Natural killer cell (primary cell): ENCODE results near the gene BPIFB1. TPM values are rescaled to one million over a fixed set of nuclear protein-coding genes. Genes with fewer than 3 reads are reported as not detected.

Experiments
- ATAC-seq, 3 donors: fragments of 150-1000 bp in 2 of 3; fragments of 200-7000 bp in 1 of 3; cut with Tn5 transposase; 1 replicate in 1 of 3; 2 replicates in 2 of 3; pipeline ENCODE4 v1.10.0; 2021; ENCODE audit warnings: mild to moderate bottlenecking in 2 of 3, moderate library complexity in 2 of 3
- DNase-seq, 2 donors: peaks; one replicate each; pipeline versions ENCODE4 v3.0.0 to v3.0.0-alpha.2; 2013 to 2021; ENCODE audit warnings: mixed read lengths in 1 of 2
- H3K27ac ChIP-seq: one replicate; pipeline ENCODE4 v1.5.1; 2013; ENCODE audit warnings: mild to moderate bottlenecking, low read length
- H3K27me3 ChIP-seq: one replicate; pipeline ENCODE4 v1.6.1; 2013; ENCODE audit warnings: low read length; ENCODE audit not compliant: control insufficient read depth, insufficient read depth
- H3K36me3 ChIP-seq: one replicate; pipeline ENCODE4 v1.6.1; 2013; ENCODE audit warnings: low read length; ENCODE audit not compliant: control insufficient read depth, insufficient read depth
- H3K4me1 ChIP-seq: one replicate; pipeline ENCODE4 v1.6.1; 2013; ENCODE audit warnings: low read length; ENCODE audit not compliant: control insufficient read depth, insufficient read depth
- H3K4me3 ChIP-seq: one replicate; pipeline ENCODE4 v1.5.1; 2013; ENCODE audit warnings: low read length
- H3K9me3 ChIP-seq: one replicate; pipeline ENCODE4 v1.6.1; 2013; ENCODE audit warnings: low read length; ENCODE audit not compliant: control insufficient read depth, insufficient read depth
- H3K27ac Mint-ChIP-seq, 2 donors: one replicate each; pipeline ENCODE4 v1.8.0; 2022; ENCODE audit warnings: mild to moderate bottlenecking in 2 of 2, mixed read lengths in 2 of 2, moderate library complexity in 1 of 2
- H3K27me3 Mint-ChIP-seq, 2 donors: one replicate each; pipeline ENCODE4 v1.8.0; 2022; ENCODE audit warnings: low read depth in 2 of 2, mixed read lengths in 2 of 2
- H3K36me3 Mint-ChIP-seq: one replicate; pipeline ENCODE4 v1.8.0; 2022; ENCODE audit warnings: mixed read lengths
- H3K4me1 Mint-ChIP-seq, 2 donors: one replicate each; pipeline ENCODE4 v1.8.0; 2022; ENCODE audit warnings: mixed read lengths in 2 of 2
- H3K4me3 Mint-ChIP-seq: one replicate; pipeline ENCODE4 v1.8.0; 2022; ENCODE audit warnings: mild to moderate bottlenecking, moderate library complexity, mixed read lengths
- H3K9me3 Mint-ChIP-seq, 2 donors: one replicate each; pipeline ENCODE4 v1.8.0; 2022; ENCODE audit warnings: mixed read lengths in 2 of 2
- CTCF ChIP-seq: fragments of 200-600 bp; IDR thresholded peaks from one replicate; pipeline ENCODE4 v1.8.0; 2022; ENCODE audit warnings: antibody characterized with exemption
- WGBS: methylation state at CpG from one replicate; pipeline ENCODE4 v1.1.7; 2013; ENCODE audit warnings: missing lambda C conversion rate; ENCODE audit not compliant: insufficient coverage; 5-methylcytosine and 5-hydroxymethylcytosine counted together
- intact Hi-C: fragments of 100-400 bp; cut with micrococcal nuclease; formaldehyde crosslinking; loops from one replicate; pipeline ENCODE4 v1.14.2; 2022
- total RNA-seq, 4 donors: library from RNA; stranded (reverse); fragments of 120-200 nt in 1 of 4; gene quantifications; one replicate each; pipeline versions ENCODE4 v1.2.3 to v1.2.4, GENCODE V29; 2013 to 2022

BPIFB1 gene
- total RNA-seq, 3 donors from 2014 or later (not counting 1 experiment from before 2014, with no cell fraction given), result not detected

DNA sequence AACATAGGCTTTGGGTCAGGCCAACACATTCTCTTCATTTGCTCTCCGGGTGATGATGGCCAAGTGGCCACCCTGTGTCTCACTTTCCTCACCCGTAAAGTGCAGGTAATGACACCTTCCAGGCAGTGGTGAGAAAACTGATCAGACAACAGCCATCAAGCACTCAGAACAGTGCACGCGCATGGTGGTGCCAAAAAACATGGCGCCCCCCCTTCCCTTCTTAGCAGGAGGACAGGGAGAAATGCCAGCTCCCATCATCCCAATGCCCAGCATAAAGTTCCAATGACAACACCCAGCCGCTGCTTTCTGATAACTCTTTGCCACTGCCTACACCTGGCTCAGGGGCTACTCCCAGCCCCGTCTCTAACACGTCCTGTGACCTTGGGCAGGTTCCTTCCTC, 8.4 kb downstream of the BPIFB1 start:
- no peaks in the 10 kb centered on the region for H3K27me3 ChIP-seq
- H3K4me3 ChIP-seq, result no peak overlapping the region
- no peak overlapping the region for H3K27ac Mint-ChIP-seq
- H3K4me3 Mint-ChIP-seq, result no peak overlapping the region
- WGBS, result 92% methylated on average over 6 of the region's 8 CpGs
- no peaks in the 10 kb centered on the region for H3K36me3 ChIP-seq
- no peak overlapping the region for H3K27ac ChIP-seq
- no peak for TF ChIP-seq CTCF
- peaks cover 0 to 5% of the 10 kb centered on the region in 2 donors for H3K4me1 Mint-ChIP-seq
- peaks cover 9 to 28% of the 10 kb centered on the region in 2 donors for H3K27me3 Mint-ChIP-seq
- no peaks in the 10 kb centered on the region for H3K36me3 Mint-ChIP-seq
- intact Hi-C loops, result no loop called here
- no peaks in the 10 kb centered on the region for H3K9me3 ChIP-seq
- no peak for ATAC-seq
- no peaks in the 10 kb centered on the region for H3K9me3 Mint-ChIP-seq
- no peak for DNase-seq
- no peaks in the 10 kb centered on the region for H3K4me1 ChIP-seq

- Mint-ChIP-seq H3K4me3 (no peak overlapping the region), H3K27me3 (peaks cover 4 to 25% of the 10 kb centered on the region in 2 donors), H3K9me3 (no peaks in the 10 kb centered on the region), H3K27ac (no peak overlapping the region), H3K36me3 (no peaks in the 10 kb centered on the region), H3K4me1 (peaks cover 0 to 5% of the 10 kb centered on the region in 2 donors)
- ATAC-seq (peak; percentile 42 to 70 (median 60)), DNase-seq (peak; percentile 65 to 80)
- Histone ChIP-seq H3K4me3 (no peak overlapping the region), H3K4me1 (no peaks in the 10 kb centered on the region), H3K27ac (no peak overlapping the region), H3K27me3 (no peaks in the 10 kb centered on the region), H3K36me3 (no peaks in the 10 kb centered on the region), H3K9me3 (no peaks in the 10 kb centered on the region)
- TF ChIP-seq CTCF, result peak; percentile 98
- intact Hi-C loops, result no loop called here
- WGBS, result 43% methylated on average over 6 of the region's 7 CpGs
Measured at GRCh38 chr20:33291830-33292355, 8.9 kb downstream of the BPIFB1 start.

GRCh38 chr20:33296206-33296605, 13.2 kb downstream of the BPIFB1 start:
- Mint-ChIP-seq H3K27me3 (peaks cover 14 to 22% of the 10 kb centered on the region in 2 donors), H3K4me3 (no peak overlapping the region), H3K9me3 (no peaks in the 10 kb centered on the region), H3K36me3 (no peaks in the 10 kb centered on the region), H3K27ac (no peak overlapping the region), H3K4me1 (peaks cover 0 to 10% of the 10 kb centered on the region in 2 donors)
- 84% methylated on average over 3 of the region's 3 CpGs for WGBS
- Histone ChIP-seq H3K27ac (no peak overlapping the region), H3K4me1 (peaks cover 6% of the 10 kb centered on the region), H3K36me3 (no peaks in the 10 kb centered on the region), H3K4me3 (no peak overlapping the region), H3K9me3 (no peaks in the 10 kb centered on the region), H3K27me3 (no peaks in the 10 kb centered on the region)
- no peak for TF ChIP-seq CTCF
- intact Hi-C loops, result loop anchor here (5.0 kb wide), 1 partner anchor 504 kb away; no protein-coding TSS in a partner anchor
- DNase-seq, result no peak
- no peak for ATAC-seq

- Histone ChIP-seq H3K27me3 (no peaks in the 10 kb centered on the region), H3K9me3 (no peaks in the 10 kb centered on the region), H3K27ac (no peak overlapping the region), H3K4me1 (peaks cover 6% of the 10 kb centered on the region), H3K4me3 (no peak overlapping the region), H3K36me3 (no peaks in the 10 kb centered on the region)
- peaks cover 0 to 5% of the 10 kb centered on the region in 2 donors for H3K4me1 Mint-ChIP-seq
- 85% methylated on average over 9 of the region's 11 CpGs for WGBS
- H3K27me3 Mint-ChIP-seq, result peaks cover 14 to 16% of the 10 kb centered on the region in 2 donors
- H3K4me3 Mint-ChIP-seq, result no peak overlapping the region
- ATAC-seq (no peak), DNase-seq (no peak)
- no peak overlapping the region for H3K27ac Mint-ChIP-seq
- no peaks in the 10 kb centered on the region for H3K9me3 Mint-ChIP-seq
- no peaks in the 10 kb centered on the region for H3K36me3 Mint-ChIP-seq
- TF ChIP-seq CTCF, result no peak
- intact Hi-C loops, result loop anchor here (5.0 kb wide), 1 partner anchor 506 kb away; no protein-coding TSS in a partner anchor
Measured at GRCh38 chr20:33298391-33298790, 15.4 kb downstream of the BPIFB1 start.
